ENCODE measurements around the gene MAOA.

Gene MAOA

GRCh38 chrX:43728966-43729365 is 72.9 kb downstream of the MAOA start:
- WGBS (ENCODE audit: extremely low coverage, insufficient coverage, low lambda C conversion rate), result no CpG with 5 or more reads among the region's 1 CpG
- DNase-seq, result no peak
- H3K4me3 ChIP-seq (ENCODE audit: low read length), result no peak overlapping the region

GRCh38 chrX:43731086-43731485 is 75.0 kb downstream of the MAOA start:
- H3K9ac ChIP-seq (ENCODE audit: low read length), result no peak overlapping the region
- H3K4me2 ChIP-seq (ENCODE audit: low read length), result no peak overlapping the region
- no peaks in the 10 kb centered on the region for H3K79me2 ChIP-seq (ENCODE audit: control insufficient read depth, insufficient read depth, low read length)
- H3K56ac ChIP-seq (ENCODE audit: low read length), result no peak overlapping the region
- no peak overlapping the region for H3K23ac ChIP-seq (ENCODE audit: low read length)
- H3K4me1 ChIP-seq (ENCODE audit: control insufficient read depth, low read depth, low read length), result no peaks in the 10 kb centered on the region
- H4K8ac ChIP-seq (ENCODE audit: low read depth, low read length), result no peak overlapping the region
- no peak overlapping the region for H2AK5ac ChIP-seq (ENCODE audit: low read length)
- no peak overlapping the region for H3K4me3 ChIP-seq (ENCODE audit: low read length)
- no peaks in the 10 kb centered on the region for H3K27me3 ChIP-seq (ENCODE audit: insufficient read depth, low read length, poor library complexity)
- WGBS (ENCODE audit: extremely low coverage, insufficient coverage, low lambda C conversion rate), result no CpG with 5 or more reads among the region's 7 CpGs
- no peak overlapping the region for H2BK5ac ChIP-seq (ENCODE audit: low read length)
- H4K5ac ChIP-seq (ENCODE audit: low read length), result no peak overlapping the region
- H3K4ac ChIP-seq (ENCODE audit: low read depth, low read length), result no peak overlapping the region
- no peak for DNase-seq
- no peak overlapping the region for H2BK15ac ChIP-seq (replicated peaks; ENCODE audit: low read depth)
- H2BK120ac ChIP-seq (ENCODE audit: low read depth, low read length), result no peak overlapping the region
- H3K79me1 ChIP-seq (ENCODE audit: low read length), result no peaks in the 10 kb centered on the region
- H3K18ac ChIP-seq (ENCODE audit: low read length), result no peak overlapping the region
- H3K36me3 ChIP-seq (ENCODE audit: control insufficient read depth, insufficient read depth, low read length), result no peaks in the 10 kb centered on the region
- H3K27ac ChIP-seq (ENCODE audit: low read depth, low read length), result no peak overlapping the region

More at GRCh38 chrX:43728966-43729365, 72.9 kb downstream of the MAOA start:
- H3K27ac ChIP-seq (ENCODE audit: low read depth, low read length), result no peak overlapping the region
- no peaks in the 10 kb centered on the region for H3K79me2 ChIP-seq (ENCODE audit: control insufficient read depth, insufficient read depth, low read length)
- no peak overlapping the region for H2AK5ac ChIP-seq (ENCODE audit: low read length)
- no peak overlapping the region for H4K5ac ChIP-seq (ENCODE audit: low read length)
- H3K79me1 ChIP-seq (ENCODE audit: low read length), result no peaks in the 10 kb centered on the region
- H3K27me3 ChIP-seq (ENCODE audit: insufficient read depth, low read length, poor library complexity), result no peaks in the 10 kb centered on the region
- H3K36me3 ChIP-seq (ENCODE audit: control insufficient read depth, insufficient read depth, low read length), result no peaks in the 10 kb centered on the region
- H2BK120ac ChIP-seq (ENCODE audit: low read depth, low read length), result no peak overlapping the region
- H3K4me2 ChIP-seq (ENCODE audit: low read length), result no peak overlapping the region
- H3K9ac ChIP-seq (ENCODE audit: low read length), result no peak overlapping the region
- H2BK15ac ChIP-seq (replicated peaks; ENCODE audit: low read depth), result no peak overlapping the region
- H3K18ac ChIP-seq (ENCODE audit: low read length), result no peak overlapping the region
- no peaks in the 10 kb centered on the region for H3K4me1 ChIP-seq (ENCODE audit: control insufficient read depth, low read depth, low read length)
- no peak overlapping the region for H3K23ac ChIP-seq (ENCODE audit: low read length)
- no peak overlapping the region for H4K8ac ChIP-seq (ENCODE audit: low read depth, low read length)
- H2BK5ac ChIP-seq (ENCODE audit: low read length), result no peak overlapping the region
- no peak overlapping the region for H3K56ac ChIP-seq (ENCODE audit: low read length)
- no peak overlapping the region for H3K4ac ChIP-seq (ENCODE audit: low read depth, low read length)

- no peak for DNase-seq
- no peak overlapping the region for H3K4ac ChIP-seq (ENCODE audit: low read depth, low read length)
Observed at GRCh38 chrX:43733699-43734098, 77.6 kb downstream of the MAOA start.

GRCh38 chrX:43734444-43734843 is 78.3 kb downstream of the MAOA start:
- no peaks in the 10 kb centered on the region for H3K36me3 ChIP-seq (ENCODE audit: control insufficient read depth, insufficient read depth, low read length)
- no peak overlapping the region for H3K9ac ChIP-seq (ENCODE audit: low read length)
- no peak overlapping the region for H3K4ac ChIP-seq (ENCODE audit: low read depth, low read length)
- H3K18ac ChIP-seq (ENCODE audit: low read length), result no peak overlapping the region
- H3K79me1 ChIP-seq (ENCODE audit: low read length), result no peaks in the 10 kb centered on the region
- no peaks in the 10 kb centered on the region for H3K79me2 ChIP-seq (ENCODE audit: control insufficient read depth, insufficient read depth, low read length)
- no peak overlapping the region for H2AK5ac ChIP-seq (ENCODE audit: low read length)
- no peak overlapping the region for H3K23ac ChIP-seq (ENCODE audit: low read length)
- H3K56ac ChIP-seq (ENCODE audit: low read length), result no peak overlapping the region
- H4K5ac ChIP-seq (ENCODE audit: low read length), result no peak overlapping the region
- no peak overlapping the region for H3K4me2 ChIP-seq (ENCODE audit: low read length)
- no peaks in the 10 kb centered on the region for H3K27me3 ChIP-seq (ENCODE audit: insufficient read depth, low read length, poor library complexity)
- no CpG with 5 or more reads among the region's 1 CpG for WGBS (ENCODE audit: extremely low coverage, insufficient coverage, low lambda C conversion rate)
- no peak overlapping the region for H2BK15ac ChIP-seq (replicated peaks; ENCODE audit: low read depth)
- no peak overlapping the region for H2BK5ac ChIP-seq (ENCODE audit: low read length)
- no peak overlapping the region for H2BK120ac ChIP-seq (ENCODE audit: low read depth, low read length)
- no peak overlapping the region for H4K8ac ChIP-seq (ENCODE audit: low read depth, low read length)
- no peaks in the 10 kb centered on the region for H3K4me1 ChIP-seq (ENCODE audit: control insufficient read depth, low read depth, low read length)
- no peak overlapping the region for H3K4me3 ChIP-seq (ENCODE audit: low read length)
- H3K27ac ChIP-seq (ENCODE audit: low read depth, low read length), result no peak overlapping the region
- no peak for DNase-seq

More at GRCh38 chrX:43733699-43734098, 77.6 kb downstream of the MAOA start:
- Histone ChIP-seq H3K56ac (ENCODE audit: low read length) (no peak overlapping the region), H2BK120ac (ENCODE audit: low read depth, low read length) (no peak overlapping the region), H4K8ac (ENCODE audit: low read depth, low read length) (no peak overlapping the region), H3K4me3 (ENCODE audit: low read length) (no peak overlapping the region), H3K23ac (ENCODE audit: low read length) (no peak overlapping the region), H3K18ac (ENCODE audit: low read length) (no peak overlapping the region), H3K4me2 (ENCODE audit: low read length) (no peak overlapping the region), H2BK5ac (ENCODE audit: low read length) (no peak overlapping the region), H3K9ac (ENCODE audit: low read length) (no peak overlapping the region), H3K79me2 (ENCODE audit: control insufficient read depth, insufficient read depth, low read length) (no peaks in the 10 kb centered on the region), H3K36me3 (ENCODE audit: control insufficient read depth, insufficient read depth, low read length) (no peaks in the 10 kb centered on the region), H3K79me1 (ENCODE audit: low read length) (no peaks in the 10 kb centered on the region), H3K27me3 (ENCODE audit: insufficient read depth, low read length, poor library complexity) (no peaks in the 10 kb centered on the region), H3K27ac (ENCODE audit: low read depth, low read length) (no peak overlapping the region), H2AK5ac (ENCODE audit: low read length) (no peak overlapping the region), H3K4me1 (ENCODE audit: control insufficient read depth, low read depth, low read length) (no peaks in the 10 kb centered on the region), H2BK15ac (replicated peaks; ENCODE audit: low read depth) (no peak overlapping the region), H4K5ac (ENCODE audit: low read length) (no peak overlapping the region)
- no CpG with 5 or more reads among the region's 1 CpG for whole genome bisulfite sequencing (ENCODE audit: extremely low coverage, insufficient coverage, low lambda C conversion rate)

GRCh38 chrX:43735534-43735933 is 79.4 kb downstream of the MAOA start:
- Histone ChIP-seq H3K27me3 (ENCODE audit: insufficient read depth, low read length, poor library complexity) (no peaks in the 10 kb centered on the region), H3K79me2 (ENCODE audit: control insufficient read depth, insufficient read depth, low read length) (no peaks in the 10 kb centered on the region), H3K36me3 (ENCODE audit: control insufficient read depth, insufficient read depth, low read length) (no peaks in the 10 kb centered on the region), H4K5ac (ENCODE audit: low read length) (no peak overlapping the region), H3K56ac (ENCODE audit: low read length) (no peak overlapping the region), H3K4me1 (ENCODE audit: control insufficient read depth, low read depth, low read length) (no peaks in the 10 kb centered on the region), H3K27ac (ENCODE audit: low read depth, low read length) (no peak overlapping the region), H2AK5ac (ENCODE audit: low read length) (no peak overlapping the region), H3K4me3 (ENCODE audit: low read length) (no peak overlapping the region), H3K79me1 (ENCODE audit: low read length) (no peaks in the 10 kb centered on the region), H2BK120ac (ENCODE audit: low read depth, low read length) (no peak overlapping the region), H3K4ac (ENCODE audit: low read depth, low read length) (no peak overlapping the region), H3K9ac (ENCODE audit: low read length) (no peak overlapping the region), H3K4me2 (ENCODE audit: low read length) (no peak overlapping the region), H4K8ac (ENCODE audit: low read depth, low read length) (no peak overlapping the region), H3K23ac (ENCODE audit: low read length) (no peak overlapping the region), H2BK15ac (replicated peaks; ENCODE audit: low read depth) (no peak overlapping the region), H2BK5ac (ENCODE audit: low read length) (no peak overlapping the region), H3K18ac (ENCODE audit: low read length) (no peak overlapping the region)
- no peak for DNase-seq
- no CpG with 5 or more reads among the region's 6 CpGs for WGBS (ENCODE audit: extremely low coverage, insufficient coverage, low lambda C conversion rate)

GRCh38 chrX:43735957-43736356 is 79.9 kb downstream of the MAOA start:
- no peaks in the 10 kb centered on the region for H3K27me3 ChIP-seq (ENCODE audit: insufficient read depth, low read length, poor library complexity)
- no peaks in the 10 kb centered on the region for H3K79me2 ChIP-seq (ENCODE audit: control insufficient read depth, insufficient read depth, low read length)
- no peak overlapping the region for H3K9ac ChIP-seq (ENCODE audit: low read length)
- no peak for DNase-seq
- no peak overlapping the region for H4K8ac ChIP-seq (ENCODE audit: low read depth, low read length)
- no peak overlapping the region for H3K4me2 ChIP-seq (ENCODE audit: low read length)
- H3K4me1 ChIP-seq (ENCODE audit: control insufficient read depth, low read depth, low read length), result no peaks in the 10 kb centered on the region
- no CpG with 5 or more reads among the region's 3 CpGs for WGBS (ENCODE audit: extremely low coverage, insufficient coverage, low lambda C conversion rate)
- no peak overlapping the region for H3K18ac ChIP-seq (ENCODE audit: low read length)
- no peaks in the 10 kb centered on the region for H3K36me3 ChIP-seq (ENCODE audit: control insufficient read depth, insufficient read depth, low read length)
- no peak overlapping the region for H2BK15ac ChIP-seq (replicated peaks; ENCODE audit: low read depth)
- no peak overlapping the region for H3K23ac ChIP-seq (ENCODE audit: low read length)
- H3K56ac ChIP-seq (ENCODE audit: low read length), result no peak overlapping the region
- H3K27ac ChIP-seq (ENCODE audit: low read depth, low read length), result no peak overlapping the region
- no peaks in the 10 kb centered on the region for H3K79me1 ChIP-seq (ENCODE audit: low read length)
- no peak overlapping the region for H2BK120ac ChIP-seq (ENCODE audit: low read depth, low read length)
- H4K5ac ChIP-seq (ENCODE audit: low read length), result no peak overlapping the region
- no peak overlapping the region for H3K4ac ChIP-seq (ENCODE audit: low read depth, low read length)
- H2BK5ac ChIP-seq (ENCODE audit: low read length), result no peak overlapping the region
- no peak overlapping the region for H3K4me3 ChIP-seq (ENCODE audit: low read length)
- H2AK5ac ChIP-seq (ENCODE audit: low read length), result no peak overlapping the region
